Measurements from ENCODE around the gene GABBR2. TPM values are rescaled to one million over a fixed set of nuclear protein-coding genes. Genes with fewer than 3 reads are reported as not detected.

Gene GABBR2
- total RNA-seq, 1 experiment from 2014 or later, result not detected

DNA sequence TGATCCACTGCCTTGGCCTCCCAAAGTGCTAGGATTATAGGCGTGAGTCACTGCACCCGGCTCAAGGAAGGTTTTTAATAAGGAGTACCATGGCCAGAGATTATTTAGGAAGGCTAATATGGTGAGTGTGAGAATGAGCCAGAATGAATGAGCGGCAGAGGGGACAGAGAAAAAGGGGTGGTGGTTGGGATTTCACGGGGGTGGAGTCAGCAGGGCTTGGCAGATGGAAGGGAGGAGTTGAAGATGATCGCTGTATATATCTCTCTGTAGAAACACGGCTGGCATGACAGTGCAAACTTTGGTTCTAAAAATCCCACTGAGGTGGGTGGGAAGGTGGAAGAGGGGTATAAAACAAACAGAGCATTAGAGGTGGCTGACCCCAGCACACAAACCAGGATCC lies 276.6 kb downstream of the GABBR2 start:
- intact Hi-C loops (cut with micrococcal nuclease), result no loop called here
- no peak overlapping the region for H3K4me3 Mint-ChIP-seq (ENCODE audit: unreplicated experiment)
- no peaks in the 10 kb centered on the region for H3K27me3 Mint-ChIP-seq (ENCODE audit: insufficient read depth, unreplicated experiment)
- peaks cover 14% of the 10 kb centered on the region for H3K9me3 Mint-ChIP-seq (ENCODE audit: unreplicated experiment)
- POLR2A ChIA-PET, result interaction anchor here (0.6 kb wide), 1 partner anchor 225 kb away, joined by 3 read pairs; no protein-coding TSS in a partner anchor
- peaks cover 7% of the 10 kb centered on the region for H3K4me1 Mint-ChIP-seq (ENCODE audit: insufficient read depth, unreplicated experiment)
- DNase-seq (ENCODE audit: unreplicated experiment), result no peak
- H3K36me3 Mint-ChIP-seq (ENCODE audit: insufficient read depth, unreplicated experiment), result no peaks in the 10 kb centered on the region
- H3K27ac Mint-ChIP-seq (ENCODE audit: low read depth, unreplicated experiment), result no peak overlapping the region
- BruUV-seq (replicated peaks), result no TSS peak
- CTCF ChIA-PET, result no interaction called here
- TF ChIP-seq CTCF (IDR thresholded peaks at IDR 0.05; ENCODE audit: unreplicated experiment), result no peak

- Mint-ChIP-seq H3K27me3 (ENCODE audit: insufficient read depth, unreplicated experiment) (no peaks in the 10 kb centered on the region), H3K27ac (ENCODE audit: low read depth, unreplicated experiment) (no peak overlapping the region), H3K36me3 (ENCODE audit: insufficient read depth, unreplicated experiment) (no peaks in the 10 kb centered on the region), H3K9me3 (ENCODE audit: unreplicated experiment) (peaks cover 11% of the 10 kb centered on the region), H3K4me1 (ENCODE audit: insufficient read depth, unreplicated experiment) (peaks cover 7% of the 10 kb centered on the region), H3K4me3 (ENCODE audit: unreplicated experiment) (no peak overlapping the region)
- CTCF ChIA-PET, result interaction anchor here (1.3 kb wide), 1 partner anchor 21 kb away, joined by 4 read pairs; no protein-coding TSS in a partner anchor
- intact Hi-C loops (cut with micrococcal nuclease), result no loop called here
- DNase-seq (ENCODE audit: unreplicated experiment), result no peak
- no TSS peak for BruUV-seq (replicated peaks)
- TF ChIP-seq CTCF (IDR thresholded peaks at IDR 0.05; ENCODE audit: unreplicated experiment), result no peak
- POLR2A ChIA-PET, result no interaction called here
Measured at GRCh38 chr9:98430535-98431292, 278.0 kb downstream of the GABBR2 start.

DNA sequence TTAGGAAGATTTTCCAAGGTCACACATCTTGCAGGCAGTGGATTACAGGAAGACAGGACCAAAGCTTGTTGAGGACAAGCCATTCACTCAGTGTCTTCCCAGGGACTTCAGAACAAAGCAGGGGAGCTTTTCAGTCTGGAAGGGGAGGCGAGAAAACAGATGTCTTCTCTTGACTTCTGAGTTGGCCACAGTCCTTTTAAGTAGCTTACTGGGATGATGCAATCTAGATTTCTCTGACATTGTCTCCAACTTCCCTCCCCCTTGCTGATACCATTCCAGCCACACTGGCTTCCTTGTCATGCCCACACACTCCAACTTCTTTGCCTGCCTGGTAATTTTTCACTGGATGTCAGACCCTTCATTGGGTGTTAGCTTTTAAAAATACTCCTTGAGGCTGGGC lies 279.1 kb downstream of the GABBR2 start:
- no peaks in the 10 kb centered on the region for H3K36me3 Mint-ChIP-seq (ENCODE audit: insufficient read depth, unreplicated experiment)
- no peak overlapping the region for H3K27ac Mint-ChIP-seq (ENCODE audit: low read depth, unreplicated experiment)
- no TSS peak for BruUV-seq (replicated peaks)
- H3K27me3 Mint-ChIP-seq (ENCODE audit: insufficient read depth, unreplicated experiment), result no peaks in the 10 kb centered on the region
- no peak for TF ChIP-seq CTCF (IDR thresholded peaks at IDR 0.05; ENCODE audit: unreplicated experiment)
- H3K4me3 Mint-ChIP-seq (ENCODE audit: unreplicated experiment), result no peak overlapping the region
- POLR2A ChIA-PET, result interaction anchor here (1.1 kb wide), 1 partner anchor 10 kb away, joined by 3 read pairs; no protein-coding TSS in a partner anchor
- H3K4me1 Mint-ChIP-seq (ENCODE audit: insufficient read depth, unreplicated experiment), result peaks cover 7% of the 10 kb centered on the region
- CTCF ChIA-PET, result interaction anchor here (0.6 to 1.3 kb wide), 2 partner anchors 22 to 66 kb away, joined by 4 read pairs; no protein-coding TSS in a partner anchor
- intact Hi-C loops (cut with micrococcal nuclease), result no loop called here
- peak; percentile 16 for DNase-seq (ENCODE audit: unreplicated experiment)
- H3K9me3 Mint-ChIP-seq (ENCODE audit: unreplicated experiment), result peaks cover 7% of the 10 kb centered on the region

DNA sequence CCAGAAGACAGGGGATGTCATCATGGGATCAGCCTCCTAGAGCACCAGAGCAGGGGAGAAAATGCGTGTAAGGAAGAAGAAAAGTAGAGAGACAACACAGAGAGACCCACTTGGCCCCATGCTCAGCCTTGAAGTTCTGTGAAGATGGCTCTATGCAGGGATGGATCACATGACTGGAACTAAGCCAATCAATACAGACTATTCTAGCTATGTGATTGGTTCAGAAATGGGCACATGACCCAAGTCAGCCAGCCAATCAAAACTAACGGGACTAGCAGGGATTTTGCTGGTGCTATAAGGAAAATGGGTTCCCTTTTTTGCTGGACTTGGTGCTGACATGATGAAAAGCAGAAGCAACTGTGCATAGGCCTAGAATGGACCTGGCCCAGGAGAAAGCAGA lies 280.3 kb downstream of the GABBR2 start:
- no peaks in the 10 kb centered on the region for H3K36me3 Mint-ChIP-seq (ENCODE audit: insufficient read depth, unreplicated experiment)
- no peak for TF ChIP-seq CTCF (IDR thresholded peaks at IDR 0.05; ENCODE audit: unreplicated experiment)

More for the DNA sequence above, 280.3 kb downstream of the GABBR2 start:
- Mint-ChIP-seq H3K4me1 (ENCODE audit: insufficient read depth, unreplicated experiment) (peaks cover 7% of the 10 kb centered on the region), H3K4me3 (ENCODE audit: unreplicated experiment) (no peak overlapping the region), H3K27me3 (ENCODE audit: insufficient read depth, unreplicated experiment) (no peaks in the 10 kb centered on the region), H3K9me3 (ENCODE audit: unreplicated experiment) (peaks cover 7% of the 10 kb centered on the region), H3K27ac (ENCODE audit: low read depth, unreplicated experiment) (no peak overlapping the region)
- BruUV-seq (replicated peaks), result no TSS peak
- CTCF ChIA-PET, result interaction anchor here (0.6 kb wide), 2 partner anchors 12 to 334 kb away, joined by 3 read pairs; no protein-coding TSS in a partner anchor
- POLR2A ChIA-PET, result interaction anchor here (1.1 kb wide), 1 partner anchor 11 kb away, joined by 3 read pairs; no protein-coding TSS in a partner anchor
- intact Hi-C loops (cut with micrococcal nuclease), result no loop called here
- no peak for DNase-seq (ENCODE audit: unreplicated experiment)

All from MCF 10A (cell line).